NCI-H510A (cell line): Measurements from ENCODE around the gene ADAP1.
A peak's percentile ranks its signal among the peaks of the same experiment; 100 is the strongest.
"Not testable (repeated sequence)": the region's sequence is repeated elsewhere in the genome, so short reads cannot be mapped to it uniquely, and the experiment has no call there.

Experiments
- DNase-seq: peaks from one replicate; lab custom pipeline; 2025; lab: John Stamatoyannopoulos, UW

ADAP1 gene

GRCh38 chr7:954330-955238 is at the start of gene ADAP1:
TSS of gene ADAP1 (minus strand) at chr7:954680. CDS start at chr7:954477, 203 bp downstream.
- DNase-seq, result no peak

- not testable (repeated sequence) for DNase-seq
Measured at GRCh38 chr7:1002445-1002844, 48.0 kb upstream of the ADAP1 start.

DNA sequence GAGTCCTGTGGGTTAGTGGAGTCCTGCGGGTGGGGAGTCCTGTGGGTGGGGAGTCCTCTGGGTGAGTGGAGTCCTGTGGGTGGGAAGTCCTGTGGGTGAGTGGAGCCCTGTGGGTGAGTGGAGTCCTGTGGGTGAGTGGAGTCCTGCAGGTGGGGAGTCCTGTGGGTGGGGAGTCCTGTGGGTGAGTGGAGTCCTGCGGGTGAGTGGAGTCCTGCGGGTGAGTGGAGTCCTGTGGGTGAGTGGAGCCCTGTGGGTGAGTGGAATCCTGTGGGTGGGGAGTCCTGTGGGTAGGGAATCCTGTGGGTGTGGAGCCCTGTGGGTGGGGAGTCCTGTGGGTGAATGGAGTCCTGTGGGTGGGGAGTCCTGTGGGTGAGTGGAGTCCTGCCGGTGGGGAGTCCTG is 47.5 kb upstream of the ADAP1 start:
- not testable (repeated sequence) for DNase-seq

DNA sequence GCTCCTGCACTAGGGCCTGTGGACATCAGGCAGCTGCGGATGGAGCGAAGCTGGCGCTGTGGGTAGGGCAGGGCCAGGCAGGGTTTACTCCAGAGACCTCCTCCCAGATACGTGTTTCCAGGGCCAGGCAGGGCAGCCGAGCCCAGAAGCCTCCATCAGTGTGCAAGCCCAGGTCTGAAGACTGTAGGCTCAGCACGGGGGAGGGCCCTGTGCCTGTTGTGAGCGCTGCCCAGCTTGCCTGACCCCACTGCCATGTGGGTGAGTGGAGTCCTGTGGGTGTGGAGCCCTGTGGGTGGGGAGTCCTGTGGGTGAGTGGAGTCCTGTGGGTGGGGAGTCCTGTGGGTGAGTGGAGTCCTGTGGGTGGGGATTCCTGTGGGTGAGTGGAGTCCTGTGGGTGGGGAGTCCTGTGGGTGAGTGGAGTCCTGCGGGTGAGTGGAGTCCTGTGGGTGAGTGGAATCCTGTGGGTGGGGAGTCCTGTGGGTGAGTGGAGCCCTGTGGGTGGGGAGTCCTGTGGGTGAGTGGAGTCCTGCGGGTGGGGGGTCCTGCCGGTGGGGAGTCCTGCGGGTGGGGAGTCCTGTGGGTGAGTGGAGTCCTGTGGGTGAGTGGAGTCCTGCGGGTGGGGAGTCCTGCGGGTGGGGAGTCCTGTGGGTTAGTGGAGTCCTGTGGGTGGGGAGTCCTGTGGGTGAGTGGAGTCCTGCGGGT is 46.7 kb upstream of the ADAP1 start:
- not testable (repeated sequence) for DNase-seq

GRCh38 chr7:999941-1000935 is 45.8 kb upstream of the ADAP1 start:
- DNase-seq, result no peak

DNA sequence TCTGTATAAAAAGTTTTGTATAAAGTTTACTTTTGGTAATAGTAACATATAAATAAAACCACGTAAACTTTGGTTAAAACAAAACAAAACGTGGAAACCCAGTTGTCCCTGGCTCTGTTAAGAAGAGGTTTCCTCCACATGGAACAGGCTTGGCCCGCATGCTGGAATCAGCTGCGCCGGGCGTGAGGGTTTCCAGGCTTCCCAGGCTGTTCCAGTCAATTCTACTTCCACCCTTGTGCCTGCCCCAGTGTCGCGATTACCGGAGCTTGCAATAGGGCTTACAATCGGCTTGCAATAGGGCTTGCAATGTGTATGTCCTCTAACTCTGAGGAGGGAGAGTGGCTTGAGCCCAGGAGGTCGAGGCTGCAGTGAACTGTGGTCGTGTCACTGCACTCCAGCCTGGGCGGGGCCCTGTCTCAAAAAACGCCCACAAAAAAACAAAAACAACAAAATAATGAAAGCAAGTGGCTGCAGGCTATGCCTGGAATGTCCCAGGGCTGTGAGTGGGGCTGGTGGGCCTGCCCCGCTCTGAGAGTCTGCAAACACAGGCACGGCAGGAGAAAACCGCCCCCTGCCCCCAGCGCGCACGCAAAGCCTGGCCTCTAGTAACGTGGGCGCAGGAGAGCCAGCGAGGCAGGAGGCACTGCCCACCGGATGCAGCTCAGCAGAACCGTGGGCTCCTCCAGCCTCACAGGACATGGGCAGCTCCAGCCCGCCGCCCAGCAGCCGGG is 44.8 kb upstream of the ADAP1 start:
- DNase-seq, result no peak

GRCh38 chr7:997404-998395 is 43.2 kb upstream of the ADAP1 start:
- DNase-seq, result peak; percentile 40

DNA sequence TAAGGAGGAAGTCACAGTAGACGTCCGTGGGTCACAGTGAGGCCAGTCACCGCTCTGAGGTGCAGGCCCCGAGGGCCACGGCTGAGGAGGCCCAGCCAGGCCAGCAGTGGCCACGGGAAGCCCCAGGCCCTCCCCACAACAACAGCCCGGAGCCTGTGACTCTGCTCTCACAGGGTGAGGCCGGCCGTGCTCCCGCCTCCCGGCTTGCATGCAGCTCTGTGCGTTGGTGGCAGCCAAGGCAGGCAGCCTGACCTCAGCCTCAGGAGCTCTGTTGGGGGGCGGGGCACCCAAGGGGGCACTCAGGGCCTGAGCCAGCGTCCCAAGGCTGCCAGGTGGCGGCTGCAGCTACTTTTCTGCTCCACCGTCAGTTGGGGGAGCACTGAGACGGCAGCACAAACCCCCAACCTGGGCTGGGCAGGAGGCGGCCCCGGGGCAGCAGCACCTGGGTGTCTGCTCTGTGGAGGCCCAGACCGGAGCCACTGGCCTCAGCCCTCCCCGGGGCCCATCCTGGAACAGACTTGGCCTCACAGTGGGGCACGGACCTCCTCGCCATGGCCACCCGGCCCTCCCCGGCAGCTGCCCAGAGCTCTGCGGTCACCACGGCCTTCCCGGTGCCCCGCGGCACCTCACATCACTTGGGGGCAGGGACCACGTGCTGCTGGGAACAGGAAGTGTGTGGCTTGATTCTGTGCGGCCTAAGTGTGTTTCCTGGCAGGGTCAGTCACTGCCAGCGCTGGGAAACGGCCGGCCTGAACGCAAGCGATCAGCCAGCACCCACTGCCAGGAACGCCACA is 41.8 kb upstream of the ADAP1 start:
- peak; percentile 26 for DNase-seq

- DNase-seq, result no peak
Measured at GRCh38 chr7:995571-995970, 41.1 kb upstream of the ADAP1 start.

- no peak for DNase-seq
Measured at GRCh38 chr7:994592-995308, 40.3 kb upstream of the ADAP1 start.

- DNase-seq, result peak; percentile 51
Measured at GRCh38 chr7:992709-993607, 38.5 kb upstream of the ADAP1 start.

GRCh38 chr7:991729-992656 is 37.5 kb upstream of the ADAP1 start:
- no peak for DNase-seq

GRCh38 chr7:990933-991728 is 36.7 kb upstream of the ADAP1 start:
- no peak for DNase-seq

DNA sequence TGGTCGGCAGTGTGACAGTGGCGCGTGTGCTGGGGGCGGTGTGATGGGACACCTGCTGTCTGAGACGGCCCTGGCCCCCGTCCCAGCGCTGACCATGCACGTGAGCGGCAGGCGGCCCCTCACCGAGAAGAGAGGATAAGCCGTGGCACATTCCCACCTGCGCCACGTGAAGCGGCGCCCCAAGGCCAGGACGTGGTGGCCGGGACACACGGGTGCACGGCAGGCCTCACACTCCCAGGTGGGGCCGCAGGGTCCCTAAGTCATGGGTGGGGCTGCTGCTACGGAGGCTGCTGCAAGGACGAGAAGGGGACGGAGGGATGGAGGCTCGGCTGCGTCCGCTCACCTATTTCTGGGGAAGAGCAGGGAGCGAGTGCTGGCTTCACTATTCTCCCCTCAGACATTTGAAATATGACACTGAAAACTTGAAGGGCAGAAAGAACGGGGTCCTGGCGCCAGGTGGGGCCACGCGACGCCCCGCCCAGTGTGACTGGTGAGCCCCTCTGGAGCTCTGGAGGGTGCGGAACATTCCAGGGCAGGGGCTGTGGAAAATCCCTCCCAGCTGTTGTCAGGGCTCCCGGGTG is 36.0 kb upstream of the ADAP1 start:
- no peak for DNase-seq

DNA sequence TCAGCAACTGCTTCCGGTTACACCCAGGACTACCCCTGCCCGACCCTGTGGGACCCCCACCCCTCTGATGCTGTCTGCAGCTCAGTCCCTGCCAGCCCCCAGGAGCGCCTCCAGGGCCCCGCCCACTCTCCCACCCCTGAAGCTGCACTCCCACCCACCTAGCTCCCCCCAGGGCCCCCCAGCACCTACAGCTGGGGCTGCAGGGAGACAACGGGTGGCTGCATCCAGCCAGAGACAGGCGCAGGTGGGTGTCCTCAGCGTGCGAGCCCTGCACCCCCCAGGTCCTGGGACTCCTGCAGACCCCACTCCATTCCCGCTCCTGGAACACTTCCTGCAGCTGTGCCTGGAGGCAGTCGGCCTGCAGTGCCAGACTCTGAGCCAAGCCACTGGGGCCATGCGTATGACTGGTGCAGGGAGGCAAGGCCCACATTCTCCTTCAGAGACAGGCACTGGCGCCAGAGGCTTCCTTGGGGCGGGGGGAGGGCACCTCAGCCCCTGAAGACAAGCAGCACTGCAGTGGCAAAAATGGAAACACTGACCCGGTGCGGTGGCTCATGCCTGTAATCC is 34.6 kb upstream of the ADAP1 start:
- DNase-seq, result no peak
